Renal pelvis (tissue), 12 donors: ENCODE data around the gene COL4A1. TPM values are rescaled to one million over a fixed set of nuclear protein-coding genes. Genes with fewer than 3 reads are reported as not detected.

ENCODE experiments used
- DNase-seq: peaks from one replicate; pipeline ENCODE4 v3.0.0-alpha.2; 2013
- long read RNA-seq, 16 experiments: transcript quantifications; one replicate each; lab custom pipeline, GENCODE V29; 2026
- polyA plus RNA-seq, 3 donors: library from polyadenylated mRNA; unstranded; fragments of 120-200 nt; gene quantifications; one replicate each; pipeline ENCODE4 v1.2.1, GENCODE V29; 2013; ENCODE audit not compliant: insufficient read length in 3 of 3

Gene COL4A1
- polyA plus RNA-seq, result 100 to 1,000 TPM; 465 to 569 (median 551) TPM
- long read RNA-seq, donor 1, full-length matches to known transcripts, result 17 of 45 reads
- long read RNA-seq, donor 1, partial matches to known transcripts, result 28 of 45 reads
- long read RNA-seq, donor 1, other reads (novel, unspliced or antisense), result 0 of 45 reads
- long read RNA-seq, donor 2, full-length matches to known transcripts, result 22 of 55 reads
- long read RNA-seq, donor 2, partial matches to known transcripts, result 25 of 55 reads
- long read RNA-seq, donor 2, other reads (novel, unspliced or antisense), result 8 of 55 reads
- long read RNA-seq, donor 3, full-length matches to known transcripts, result 13 of 61 reads
- long read RNA-seq, donor 3, partial matches to known transcripts, result 48 of 61 reads
- long read RNA-seq, donor 3, other reads (novel, unspliced or antisense), result 0 of 61 reads
- long read RNA-seq, donor 4, full-length matches to known transcripts, result 22 of 1,008 reads
- long read RNA-seq, donor 4, partial matches to known transcripts, result 946 of 1,008 reads
- long read RNA-seq, donor 4, other reads (novel, unspliced or antisense), result 40 of 1,008 reads
- long read RNA-seq, donor 5, full-length matches to known transcripts, result 7 of 27 reads
- long read RNA-seq, donor 5, partial matches to known transcripts, result 20 of 27 reads
- long read RNA-seq, donor 5, other reads (novel, unspliced or antisense), result 0 of 27 reads
- long read RNA-seq, donor 6, full-length matches to known transcripts, result 13 of 60 reads
- long read RNA-seq, donor 6, partial matches to known transcripts, result 42 of 60 reads
- long read RNA-seq, donor 6, other reads (novel, unspliced or antisense), result 5 of 60 reads
- long read RNA-seq, donor 7, full-length matches to known transcripts, result 14 of 87 reads
- long read RNA-seq, donor 7, partial matches to known transcripts, result 73 of 87 reads
- long read RNA-seq, donor 7, other reads (novel, unspliced or antisense), result 0 of 87 reads
- long read RNA-seq, donor 8, full-length matches to known transcripts, result 8 of 18 reads
- long read RNA-seq, donor 8, partial matches to known transcripts, result 10 of 18 reads
- long read RNA-seq, donor 8, other reads (novel, unspliced or antisense), result 0 of 18 reads
- long read RNA-seq, donor 9, full-length matches to known transcripts, result 24 of 601 reads
- long read RNA-seq, donor 9, partial matches to known transcripts, result 565 of 601 reads
- long read RNA-seq, donor 9, other reads (novel, unspliced or antisense), result 12 of 601 reads
- long read RNA-seq, donor 10, full-length matches to known transcripts, result 11 of 1,348 reads
- long read RNA-seq, donor 10, partial matches to known transcripts, result 1,317 of 1,348 reads
- long read RNA-seq, donor 10, other reads (novel, unspliced or antisense), result 20 of 1,348 reads
- long read RNA-seq, donor 11, full-length matches to known transcripts, result 10 of 56 reads
- long read RNA-seq, donor 11, partial matches to known transcripts, result 46 of 56 reads
- long read RNA-seq, donor 11, other reads (novel, unspliced or antisense), result 0 of 56 reads
- long read RNA-seq, donor 12, full-length matches to known transcripts, result 28 of 96 reads
- long read RNA-seq, donor 12, partial matches to known transcripts, result 62 of 96 reads
- long read RNA-seq, donor 12, other reads (novel, unspliced or antisense), result 6 of 96 reads
- long read RNA-seq, donor 13, full-length matches to known transcripts, result 4 of 21 reads
- long read RNA-seq, donor 13, partial matches to known transcripts, result 17 of 21 reads
- long read RNA-seq, donor 13, other reads (novel, unspliced or antisense), result 0 of 21 reads
- long read RNA-seq, donor 14, result 0 reads
- long read RNA-seq, donor 15, result 0 reads
- long read RNA-seq, donor 16, full-length matches to known transcripts, result 26 of 80 reads
- long read RNA-seq, donor 16, partial matches to known transcripts, result 54 of 80 reads
- long read RNA-seq, donor 16, other reads (novel, unspliced or antisense), result 0 of 80 reads

GRCh38 chr13:110306960-110307766 is at the start of gene COL4A1, which contains the start of gene COL4A2:
Gene COL4A1 (minus strand): TSS chr13:110307157. CDS start chr13:110307027, 130 bp downstream.
Gene COL4A2 (plus strand): TSS chr13:110307284. CDS start chr13:110307904, 620 bp downstream.
- DNase-seq, result no peak

- no peak for DNase-seq
These were observed 49.4 kb upstream of the COL4A1 start for GRCh38 chr13:110356362-110356761.

- no peak for DNase-seq
These were observed 47.9 kb upstream of the COL4A1 start for GRCh38 chr13:110354715-110355473.

- DNase-seq, result no peak
These were observed 47.2 kb upstream of the COL4A1 start for GRCh38 chr13:110354123-110354627.

- no peak for DNase-seq
These were observed 46.5 kb upstream of the COL4A1 start for GRCh38 chr13:110353339-110353977.

- no peak for DNase-seq
These were observed 45.8 kb upstream of the COL4A1 start for GRCh38 chr13:110352735-110353134.

- DNase-seq, result no peak
These were observed 44.9 kb upstream of the COL4A1 start for GRCh38 chr13:110351636-110352420.

- no peak for DNase-seq
These were observed 43.6 kb upstream of the COL4A1 start for GRCh38 chr13:110350509-110350908.

GRCh38 chr13:110350049-110350448 is 43.1 kb upstream of the COL4A1 start:
- no peak for DNase-seq

- no peak for DNase-seq
These were observed 42.3 kb upstream of the COL4A1 start for GRCh38 chr13:110349239-110349638.

- DNase-seq, result no peak
These were observed 41.5 kb upstream of the COL4A1 start for GRCh38 chr13:110348309-110349105.

- DNase-seq, result no peak
These were observed 40.8 kb upstream of the COL4A1 start for GRCh38 chr13:110347535-110348308.

GRCh38 chr13:110347088-110347487 is 40.1 kb upstream of the COL4A1 start:
- no peak for DNase-seq

- DNase-seq, result no peak
These were observed 39.7 kb upstream of the COL4A1 start for GRCh38 chr13:110346661-110347067.

GRCh38 chr13:110345701-110346100 is 38.7 kb upstream of the COL4A1 start:
- DNase-seq, result no peak
